ENCODE measurements around the gene TXNRD1.
A peak's percentile ranks its signal among the peaks of the same experiment; 100 is the strongest.

TXNRD1 gene

GRCh38 chr12:104215638-104216297, at the start of gene TXNRD1:
Gene TXNRD1 (plus strand): TSS chr12:104215779. CDS start chr12:104215803, 24 bp downstream.
- Histone ChIP-seq H3K27me3 (ENCODE audit: low read depth, low read length) (no peaks in the 10 kb centered on the region), H3K4me1 (ENCODE audit: low read length) (0 out of 2 replicates have a peak, but pooled peaks cover 7% of the 10 kb centered on the region), H3K36me3 (replicated peaks; ENCODE audit: low read depth, low read length) (no peaks in the 10 kb centered on the region), H3K79me2 (ENCODE audit: low read length) (no peaks in the 10 kb centered on the region), H3K4me3 (ENCODE audit: low read length) (peak within 1 kb of the TSS; percentile 73), H3K4me2 (ENCODE audit: low read length) (peak within 1 kb of the TSS; percentile 62), H4K20me1 (ENCODE audit: insufficient read depth, low read length) (no peaks in the 10 kb centered on the region), H3K27ac (ENCODE audit: low read length) (no peak within 1 kb of the TSS), H2AFZ (ENCODE audit: low read depth, low read length) (no peak within 1 kb of the TSS), H3K9ac (ENCODE audit: low read length) (peak within 1 kb of the TSS; percentile 47; the same call in 1 of the 2 replicates), H3K9me3 (ENCODE audit: insufficient read depth, low read length) (no peaks in the 10 kb centered on the region)
- TF ChIP-seq EZH2phosphoT487 (IDR thresholded peaks at IDR 0.05; ENCODE audit: low read depth) (no peak), CTCF (IDR thresholded peaks at IDR 0.05; ENCODE audit: low read depth, low read length) (peak; percentile 50)

- Histone ChIP-seq H3K9ac (ENCODE audit: low read length) (no peak overlapping the region), H3K27ac (ENCODE audit: low read length) (no peak overlapping the region), H3K79me2 (ENCODE audit: low read length) (no peaks in the 10 kb centered on the region), H3K27me3 (ENCODE audit: low read depth, low read length) (no peaks in the 10 kb centered on the region), H3K4me3 (ENCODE audit: low read length) (no peak overlapping the region), H3K9me3 (ENCODE audit: insufficient read depth, low read length) (no peaks in the 10 kb centered on the region), H2AFZ (ENCODE audit: low read depth, low read length) (no peak overlapping the region), H3K4me1 (ENCODE audit: low read length) (no peaks in the 10 kb centered on the region), H4K20me1 (ENCODE audit: insufficient read depth, low read length) (no peaks in the 10 kb centered on the region), H3K36me3 (replicated peaks; ENCODE audit: low read depth, low read length) (no peaks in the 10 kb centered on the region), H3K4me2 (ENCODE audit: low read length) (no peak overlapping the region)
- TF ChIP-seq EZH2phosphoT487 (IDR thresholded peaks at IDR 0.05; ENCODE audit: low read depth) (no peak), CTCF (IDR thresholded peaks at IDR 0.05; ENCODE audit: low read depth, low read length) (no peak)
Observed at GRCh38 chr12:104165801-104166200, 49.8 kb upstream of the TXNRD1 start.

DNA sequence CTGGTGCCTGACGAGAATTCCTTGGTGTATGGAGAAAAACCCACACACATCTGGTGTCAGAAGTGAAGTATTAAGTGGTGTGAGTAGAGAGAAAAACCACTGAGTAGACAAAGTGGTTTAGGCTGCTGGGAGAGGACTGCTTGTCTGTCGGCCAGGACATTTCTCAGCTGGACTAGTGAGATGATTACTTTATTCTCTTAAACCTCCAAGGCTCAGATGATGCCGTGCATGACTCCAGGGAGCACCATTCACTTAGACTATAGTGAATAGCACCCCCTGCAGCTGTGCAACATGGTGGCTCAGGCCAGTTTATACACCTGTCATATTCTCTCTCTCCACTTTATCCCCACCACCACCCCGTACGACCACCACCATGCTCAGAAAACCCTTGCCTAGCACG, 49.1 kb upstream of the TXNRD1 start:
- Histone ChIP-seq H3K4me3 (ENCODE audit: low read length) (no peak overlapping the region), H3K9me3 (ENCODE audit: insufficient read depth, low read length) (no peaks in the 10 kb centered on the region), H3K4me2 (ENCODE audit: low read length) (no peak overlapping the region), H2AFZ (ENCODE audit: low read depth, low read length) (no peak overlapping the region), H3K9ac (ENCODE audit: low read length) (no peak overlapping the region), H3K4me1 (ENCODE audit: low read length) (no peaks in the 10 kb centered on the region), H3K79me2 (ENCODE audit: low read length) (no peaks in the 10 kb centered on the region), H4K20me1 (ENCODE audit: insufficient read depth, low read length) (no peaks in the 10 kb centered on the region), H3K36me3 (replicated peaks; ENCODE audit: low read depth, low read length) (no peaks in the 10 kb centered on the region), H3K27me3 (ENCODE audit: low read depth, low read length) (no peaks in the 10 kb centered on the region), H3K27ac (ENCODE audit: low read length) (no peak overlapping the region)
- TF ChIP-seq EZH2phosphoT487 (IDR thresholded peaks at IDR 0.05; ENCODE audit: low read depth) (no peak), CTCF (IDR thresholded peaks at IDR 0.05; ENCODE audit: low read depth, low read length) (no peak)

DNA sequence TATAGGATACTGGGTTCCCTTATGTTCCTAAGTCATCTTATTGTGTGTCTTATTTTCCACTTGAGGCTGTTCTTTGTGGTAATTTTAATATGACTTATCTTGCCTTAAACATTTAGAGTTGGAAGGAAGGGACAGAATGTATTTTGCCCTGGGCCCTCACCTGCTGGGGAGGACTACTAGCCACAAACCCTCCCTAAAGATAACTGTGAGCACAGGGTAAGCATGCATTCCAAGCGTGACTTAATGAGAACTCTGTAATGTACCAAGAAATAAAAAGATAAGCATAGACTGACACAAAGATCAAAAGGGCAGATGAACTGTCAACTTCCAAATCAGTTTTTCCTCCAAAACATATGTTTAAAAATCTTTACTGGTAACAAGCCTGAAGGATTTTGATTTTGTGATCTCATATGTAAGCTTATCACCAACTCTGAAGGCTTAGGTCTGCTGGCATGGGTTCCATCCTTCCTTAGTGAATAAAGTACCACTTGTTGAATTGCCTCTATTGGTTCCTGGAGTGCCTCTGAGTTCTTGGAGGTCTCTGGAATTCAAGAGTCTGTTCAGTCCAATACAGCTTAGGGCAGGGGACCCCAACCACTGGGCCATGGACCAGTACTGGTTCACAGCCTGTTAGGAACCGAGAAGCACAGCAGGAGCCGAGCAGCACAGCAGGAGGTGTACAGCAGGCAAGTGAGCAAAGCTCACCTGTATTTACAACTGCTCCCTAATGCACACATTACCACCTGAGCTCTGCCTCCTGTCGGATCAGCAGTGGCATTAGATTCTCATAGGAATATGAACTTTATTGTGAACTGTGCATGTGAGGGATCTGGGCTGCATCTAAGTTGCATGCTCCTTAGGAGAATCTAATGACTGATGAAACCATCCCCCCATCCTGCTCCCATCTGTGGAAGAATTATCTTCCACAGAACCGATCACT, 47.8 kb upstream of the TXNRD1 start:
- Histone ChIP-seq H2AFZ (ENCODE audit: low read depth, low read length) (no peak overlapping the region), H3K9ac (ENCODE audit: low read length) (no peak overlapping the region), H3K79me2 (ENCODE audit: low read length) (no peaks in the 10 kb centered on the region), H3K4me3 (ENCODE audit: low read length) (no peak overlapping the region), H3K9me3 (ENCODE audit: insufficient read depth, low read length) (no peaks in the 10 kb centered on the region), H3K36me3 (replicated peaks; ENCODE audit: low read depth, low read length) (no peaks in the 10 kb centered on the region), H3K27ac (ENCODE audit: low read length) (no peak overlapping the region), H3K27me3 (ENCODE audit: low read depth, low read length) (no peaks in the 10 kb centered on the region), H4K20me1 (ENCODE audit: insufficient read depth, low read length) (no peaks in the 10 kb centered on the region), H3K4me2 (ENCODE audit: low read length) (no peak overlapping the region), H3K4me1 (ENCODE audit: low read length) (no peaks in the 10 kb centered on the region)
- no peak for TF ChIP-seq EZH2phosphoT487 (IDR thresholded peaks at IDR 0.05; ENCODE audit: low read depth)
- TF ChIP-seq CTCF (IDR thresholded peaks at IDR 0.05; ENCODE audit: low read depth, low read length), result no peak

All from OCI-LY3 (cell line).